Adrenal gland (tissue), 12 donors: Measurements from ENCODE around the gene WDR1. TPM values are rescaled to one million over a fixed set of nuclear protein-coding genes. Genes with fewer than 3 reads are reported as not detected.

ENCODE experiments used
- DNase-seq, 7 donors: peaks; one replicate each; pipeline ENCODE4 v3.0.0-alpha.2; 2019 to 2020
- H3K27ac ChIP-seq, 5 donors: fragments of 200-600 bp; sonication (generic) in 4 of 5; 1 replicate in 3 of 5; 2 replicates in 2 of 5; pipeline versions ENCODE4 v1.5.1 to v1.8.0; 2016 to 2020; ENCODE audit warnings: mild to moderate bottlenecking in 1 of 5
- H3K27me3 ChIP-seq: fragments of 200-600 bp; 2 replicates; pipeline ENCODE4 v1.8.0; 2021
- H3K36me3 ChIP-seq, 2 donors: fragments of 200-600 bp; replicated peaks in 1 of 2; 1 replicate in 1 of 2; 2 replicates in 1 of 2; pipeline versions ENCODE4 v1.5.1 to v1.8.0; 2018 to 2022
- H3K4me1 ChIP-seq, 2 donors: fragments of 200-600 bp; replicated peaks in 1 of 2; 1 replicate in 1 of 2; 2 replicates in 1 of 2; pipeline versions ENCODE4 v1.5.1 to v1.8.0; 2018 to 2021
- H3K4me3 ChIP-seq, 4 donors: fragments of 200-600 bp; sonication (generic) in 3 of 4; one replicate each; pipeline ENCODE4 v1.5.1; 2016 to 2018
- H3K9me3 ChIP-seq, 3 donors: fragments of 200-600 bp; sonication (generic) in 1 of 3; replicated peaks in 1 of 3; 1 replicate in 2 of 3; 2 replicates in 1 of 3; pipeline versions ENCODE4 v1.5.1 to v1.8.0; 2016 to 2021
- CTCF ChIP-seq, 6 experiments: fragments of 450-650 bp in 4 of 6; fragments of 200-600 bp in 2 of 6; sonication (generic) in 1 of 6; IDR thresholded peaks; 1 replicate in 5 of 6; 2 replicates in 1 of 6; pipeline versions ENCODE4 v1.5.1 to v1.8.0; 2016 to 2021; ENCODE audit warnings: antibody characterized with exemption in 6 of 6, mild to moderate bottlenecking in 2 of 6, moderate library complexity in 1 of 6
- POLR2A ChIP-seq, 2 donors: fragments of 450-650 bp; IDR thresholded peaks; one replicate each; pipeline ENCODE4 v1.6.1; 2017; ENCODE audit warnings: antibody characterized with exemption in 2 of 2, mild to moderate bottlenecking in 2 of 2, moderate library complexity in 1 of 2
- WGBS, 4 donors: extraction: QIAGEN DNeasy Blood & Tissue Kit in 2 of 4; methylation state at CpG; one replicate each; pipeline versions ENCODE4 v1.1.5 to v1.1.7; 2013 to 2017; 5-methylcytosine and 5-hydroxymethylcytosine counted together
- intact Hi-C, 2 donors: fragments of 100-400 bp; cut with DNase I; formaldehyde crosslinking; loops; one replicate each; pipeline versions ENCODE4 v1.14.1 to v1.15.0; 2022 to 2023
- polyA plus RNA-seq, 3 donors: library from polyadenylated mRNA; stranded (reverse); fragments of 200-250 nt in 2 of 3; fragments of 350-450 nt in 1 of 3; fragmentation: Illumina TruSeq in 1 of 3; extraction: RNeasy Lipid Tissue Mini Kit (QIAGEN cat#74804) in 1 of 3; gene quantifications; one replicate each; pipeline ENCODE4 v1.2.3, GENCODE V29; 2013 to 2014
- total RNA-seq, 9 donors: library from RNA; depleted of rRNA in 4 of 9; stranded (reverse); fragments of >200 nt in 4 of 9; fragments of 120-200 nt in 1 of 9; fragmentation: NEBNext Ultra II Directional in 1 of 9; extraction: Animal tissue kit (Norgen Biotek cat#: 25700) in 1 of 9; gene quantifications; one replicate each; pipeline versions ENCODE4 v1.1.0 to v1.2.4, GENCODE V29; 2013 to 2023
- donor health status: healthy with polysubstance abuse.
- donor health status: Bipolar disorder and iron deficiency.
- donor health status: DM: yes; HTN: yes; CAD: no.
- donor health status: DM: no; HTN: no; CAD: no.
- donor health status: DM: no; HTN: no; CAD: no.
- donor health status: DM: yes; HTN: yes; CAD: no.

WDR1 gene
- total and polyA plus RNA-seq, 12 donors, result 66.5 to 228 (median 143) TPM

GRCh38 chr4:10134141-10134540 is 17.5 kb upstream of the WDR1 start:
- TF ChIP-seq POLR2A (IDR thresholded peaks at IDR 0.05), result no peak
- TF ChIP-seq CTCF (IDR thresholded peaks at IDR 0.05), result no peak
- Histone ChIP-seq H3K9me3 (no peaks in the 10 kb centered on the region), H3K27me3 (no peaks in the 10 kb centered on the region), H3K4me3 (no peak overlapping the region), H3K4me1 (no peaks in the 10 kb centered on the region), H3K36me3 (no peaks in the 10 kb centered on the region), H3K27ac (no peak overlapping the region)
- DNase-seq, result no peak
- 86 to 92% (median 90%) methylated on average over 5 of the region's 5 CpGs for WGBS, 4 donors
- intact Hi-C loops, result no loop called here

- H3K9me3 ChIP-seq, result no peaks in the 10 kb centered on the region
Observed at GRCh38 chr4:10131202-10131601, 14.6 kb upstream of the WDR1 start.

GRCh38 chr4:10130178-10130888 is 13.7 kb upstream of the WDR1 start:
- TF ChIP-seq CTCF (IDR thresholded peaks at IDR 0.05), result no peak
- TF ChIP-seq POLR2A (IDR thresholded peaks at IDR 0.05), result no peak
- WGBS, 4 donors, result 73 to 87% (median 76%) methylated on average over 14 of the region's 14 CpGs
- no peaks in the 10 kb centered on the region for H3K4me1 ChIP-seq
- no peaks in the 10 kb centered on the region for H3K9me3 ChIP-seq
- intact Hi-C loops, result no loop called here
- H3K27ac ChIP-seq, result no peak overlapping the region
- no peak for DNase-seq
- no peak overlapping the region for H3K4me3 ChIP-seq
- H3K27me3 ChIP-seq, result no peaks in the 10 kb centered on the region
- H3K36me3 ChIP-seq, result no peaks in the 10 kb centered on the region

More at GRCh38 chr4:10131202-10131601, 14.6 kb upstream of the WDR1 start:
- no peaks in the 10 kb centered on the region for H3K27me3 ChIP-seq
- no peak overlapping the region for H3K4me3 ChIP-seq
- H3K4me1 ChIP-seq, result no peaks in the 10 kb centered on the region
- no peaks in the 10 kb centered on the region for H3K36me3 ChIP-seq
- intact Hi-C loops, result no loop called here
- 90 to 93% (median 92%) methylated on average over 6 to 10 of the region's 10 CpGs for WGBS, 4 donors
- TF ChIP-seq POLR2A (IDR thresholded peaks at IDR 0.05), result no peak
- no peak for TF ChIP-seq CTCF (IDR thresholded peaks at IDR 0.05)
- H3K27ac ChIP-seq, result no peak overlapping the region
- no peak for DNase-seq

- WGBS, 4 donors, result 83 to 90% (median 88%) methylated on average over 13 of the region's 13 CpGs
- no peak for DNase-seq
- no peaks in the 10 kb centered on the region for H3K27me3 ChIP-seq
- no peak overlapping the region for H3K4me3 ChIP-seq
- no peak for TF ChIP-seq POLR2A (IDR thresholded peaks at IDR 0.05)
- TF ChIP-seq CTCF (IDR thresholded peaks at IDR 0.05), result no peak
- no peaks in the 10 kb centered on the region for H3K4me1 ChIP-seq
- H3K36me3 ChIP-seq, result no peaks in the 10 kb centered on the region
- intact Hi-C loops, result no loop called here
- H3K27ac ChIP-seq, result no peak overlapping the region
- no peaks in the 10 kb centered on the region for H3K9me3 ChIP-seq
Observed at GRCh38 chr4:10129196-10130177, 12.9 kb upstream of the WDR1 start.
